ENCODE data around the gene CLASP1. TPM values are rescaled to one million over a fixed set of nuclear protein-coding genes. Genes with fewer than 3 reads are reported as not detected.
"Not testable (repeated sequence)": the region's sequence is repeated elsewhere in the genome, so short reads cannot be mapped to it uniquely, and the experiment has no call there.

Gene CLASP1
- total RNA-seq, 6 experiments from 2014 or later = 19.7 to 32.4 (median 24.1) TPM

DNA sequence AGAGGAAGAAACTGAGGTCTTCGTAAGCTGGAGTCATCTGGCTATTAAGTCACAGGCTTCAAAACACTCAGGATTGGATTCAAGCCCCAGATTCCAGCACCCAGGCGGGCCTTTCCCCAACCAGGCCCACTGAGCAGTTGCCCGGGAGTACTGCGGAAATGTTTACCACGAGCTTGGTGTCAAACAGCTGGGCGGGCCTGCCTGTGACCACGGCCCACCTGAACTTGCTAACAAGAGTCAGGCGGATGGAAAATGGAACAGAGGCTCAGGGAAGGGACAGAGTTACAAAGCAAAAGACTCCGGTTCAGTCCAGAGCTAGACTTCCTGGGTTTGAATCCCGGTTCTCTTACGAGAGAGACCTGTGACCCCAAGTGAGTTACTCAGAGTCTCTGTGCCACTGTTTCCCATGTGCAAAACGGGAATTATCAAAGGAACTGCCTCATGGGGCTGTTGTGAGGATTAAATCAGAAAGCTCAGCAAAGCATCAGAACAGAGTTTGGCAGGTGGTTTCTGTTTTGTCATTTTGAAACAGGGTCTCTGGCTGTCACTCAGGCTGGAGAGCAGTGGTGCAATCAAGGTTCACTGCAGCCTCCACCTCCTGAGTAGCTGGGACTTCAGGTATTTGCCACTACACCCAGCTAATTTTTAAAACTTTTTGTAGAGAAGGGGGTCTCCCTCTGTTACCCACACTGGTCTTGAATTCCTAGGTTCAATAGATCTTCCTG, 315.3 kb downstream of the CLASP1 start:
- 68% methylated on average over 6 of the region's 12 CpGs for WGBS (ENCODE audit: insufficient coverage, low coverage, low lambda C conversion rate, missing lambda C conversion rate)
- DNase-seq (no peak), ATAC-seq (no peak)
- peaks cover 0 to 8% (median 0%) of the 10 kb centered on the region in 4 donors for H3K36me3 ChIP-seq
- intact Hi-C loops (cut with DNase I) = loop anchor here in 1 of 2 donors (10.0 kb wide), 1 partner anchor 239 kb away; no protein-coding TSS in a partner anchor
- no peaks in the 10 kb centered on the region for H3K9me3 ChIP-seq
- no peaks in the 10 kb centered on the region for H3K27me3 ChIP-seq
- TF ChIP-seq, protein P1, sequence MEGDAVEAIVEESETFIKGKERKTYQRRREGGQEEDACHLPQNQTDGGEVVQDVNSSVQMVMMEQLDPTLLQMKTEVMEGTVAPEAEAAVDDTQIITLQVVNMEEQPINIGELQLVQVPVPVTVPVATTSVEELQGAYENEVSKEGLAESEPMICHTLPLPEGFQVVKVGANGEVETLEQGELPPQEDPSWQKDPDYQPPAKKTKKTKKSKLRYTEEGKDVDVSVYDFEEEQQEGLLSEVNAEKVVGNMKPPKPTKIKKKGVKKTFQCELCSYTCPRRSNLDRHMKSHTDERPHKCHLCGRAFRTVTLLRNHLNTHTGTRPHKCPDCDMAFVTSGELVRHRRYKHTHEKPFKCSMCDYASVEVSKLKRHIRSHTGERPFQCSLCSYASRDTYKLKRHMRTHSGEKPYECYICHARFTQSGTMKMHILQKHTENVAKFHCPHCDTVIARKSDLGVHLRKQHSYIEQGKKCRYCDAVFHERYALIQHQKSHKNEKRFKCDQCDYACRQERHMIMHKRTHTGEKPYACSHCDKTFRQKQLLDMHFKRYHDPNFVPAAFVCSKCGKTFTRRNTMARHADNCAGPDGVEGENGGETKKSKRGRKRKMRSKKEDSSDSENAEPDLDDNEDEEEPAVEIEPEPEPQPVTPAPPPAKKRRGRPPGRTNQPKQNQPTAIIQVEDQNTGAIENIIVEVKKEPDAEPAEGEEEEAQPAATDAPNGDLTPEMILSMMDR (IDR thresholded peaks at IDR 0.05) = no peak
- TF ChIP-seq POLR2A (IDR thresholded peaks at IDR 0.05) = no peak
- no peak overlapping the region for H3K27ac ChIP-seq
- H3K4me3 ChIP-seq = no peak overlapping the region
- H3K4me1 ChIP-seq = peaks cover 0 to 14% (median 0%) of the 10 kb centered on the region in 4 donors

DNA sequence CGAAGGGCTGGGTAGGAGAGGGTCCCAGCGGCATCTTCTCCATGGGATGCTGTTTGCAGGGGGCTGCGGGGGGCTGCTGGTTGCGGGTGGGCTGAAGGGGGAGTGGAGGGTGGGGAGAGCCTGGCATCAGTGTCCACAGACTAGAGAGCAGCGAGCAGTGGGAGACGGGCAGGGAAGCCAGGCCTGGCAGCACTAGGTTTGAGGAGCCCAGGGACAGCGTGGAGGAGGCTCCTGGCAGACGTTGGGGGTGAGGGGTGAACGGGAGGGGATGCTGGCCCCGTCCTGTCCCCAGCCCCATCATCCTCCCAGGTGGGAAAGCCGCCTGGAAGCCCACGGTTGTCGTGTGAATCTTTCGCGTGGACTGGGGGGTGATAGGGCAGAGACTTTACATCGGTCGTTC, 316.0 kb downstream of the CLASP1 start:
- H3K9me3 ChIP-seq = no peaks in the 10 kb centered on the region
- H3K27ac ChIP-seq = no peak overlapping the region
- H3K4me3 ChIP-seq = no peak overlapping the region
- H3K4me1 ChIP-seq = peaks cover 0 to 14% (median 0%) of the 10 kb centered on the region in 4 donors
- ATAC-seq (no peak), DNase-seq (peak in 1 of 3 donors; percentile 31)
- 78% methylated on average over 4 of the region's 17 CpGs for WGBS (ENCODE audit: insufficient coverage, low coverage, low lambda C conversion rate, missing lambda C conversion rate)
- peaks cover 0 to 3% (median 0%) of the 10 kb centered on the region in 4 donors for H3K36me3 ChIP-seq
- TF ChIP-seq, protein P1 (IDR thresholded peaks at IDR 0.05) = no peak
- no peak for TF ChIP-seq POLR2A (IDR thresholded peaks at IDR 0.05)
- H3K27me3 ChIP-seq = no peaks in the 10 kb centered on the region
- intact Hi-C loops (cut with DNase I) = loop anchor here in 1 of 2 donors (10.0 kb wide), 1 partner anchor 238 kb away; no protein-coding TSS in a partner anchor

DNA sequence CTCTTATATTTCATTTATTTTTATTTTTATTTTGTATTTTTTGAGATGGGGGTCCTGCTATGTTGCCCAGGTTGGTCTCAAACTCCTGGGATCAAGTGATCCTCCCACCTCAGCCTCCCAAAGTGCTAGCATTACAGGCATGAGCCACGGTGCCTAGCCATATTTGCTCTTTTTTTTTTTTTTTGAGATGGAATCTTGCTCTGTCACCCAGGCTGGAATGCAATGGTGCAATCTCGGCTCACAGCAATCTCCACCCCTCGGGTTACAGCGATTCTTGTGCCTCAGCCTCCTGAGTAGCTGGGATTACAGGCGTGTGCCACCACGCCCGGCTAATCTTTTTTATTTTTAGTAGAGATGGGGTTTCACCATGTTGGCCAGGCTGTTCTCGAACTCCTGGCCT, 317.9 kb downstream of the CLASP1 start:
- H3K27ac ChIP-seq, H3K36me3 ChIP-seq, ATAC-seq, H3K9me3 ChIP-seq, H3K4me3 ChIP-seq, H3K27me3 ChIP-seq: not testable (repeated sequence)
- intact Hi-C loops (cut with DNase I) = loop anchor here in 1 of 2 donors (10.0 kb wide), 1 partner anchor 237 kb away; no protein-coding TSS in a partner anchor
- peaks cover 0 to 14% (median 0%) of the 10 kb centered on the region in 4 donors for H3K4me1 ChIP-seq
- WGBS (ENCODE audit: insufficient coverage, low coverage, low lambda C conversion rate, missing lambda C conversion rate) = 68% methylated on average over 7 of the region's 8 CpGs
- DNase-seq = peak in 1 of 3 donors; percentile 13

DNA sequence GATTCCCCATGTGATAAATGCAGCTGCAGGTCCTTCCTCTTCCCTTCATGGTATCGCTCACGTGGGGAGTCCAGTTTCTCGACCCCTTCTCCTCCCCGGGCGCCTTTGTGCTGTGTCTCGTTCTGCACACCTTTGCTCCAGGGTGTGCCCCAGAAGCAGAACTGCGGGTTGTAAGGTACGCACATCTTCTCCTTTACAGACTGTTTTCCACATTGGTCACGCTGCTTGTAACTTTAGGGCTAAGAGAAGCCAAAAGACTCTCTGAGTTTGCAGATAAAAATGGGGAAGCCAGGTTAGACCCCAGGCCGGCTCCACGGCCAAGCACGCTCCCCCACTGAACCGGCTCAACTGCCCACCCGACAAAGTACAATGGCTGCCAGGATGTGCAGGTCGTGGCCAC, 318.3 kb downstream of the CLASP1 start:
- intact Hi-C loops (cut with DNase I) = loop anchor here in 1 of 2 donors (10.0 kb wide), 1 partner anchor 236 kb away; no protein-coding TSS in a partner anchor
- no peak overlapping the region for H3K4me3 ChIP-seq
- DNase-seq = peak in 1 of 3 donors; percentile 23
- 89% methylated on average over 15 of the region's 15 CpGs for WGBS (ENCODE audit: insufficient coverage, low coverage, low lambda C conversion rate, missing lambda C conversion rate)
- H3K27me3 ChIP-seq = no peaks in the 10 kb centered on the region
- H3K36me3 ChIP-seq = no peaks in the 10 kb centered on the region
- no peak overlapping the region for H3K27ac ChIP-seq
- peaks cover 0 to 14% (median 0%) of the 10 kb centered on the region in 4 donors for H3K4me1 ChIP-seq
- H3K9me3 ChIP-seq = no peaks in the 10 kb centered on the region
- ATAC-seq = no peak
- no peak for TF ChIP-seq POLR2A (IDR thresholded peaks at IDR 0.05)
- TF ChIP-seq, protein P1 (IDR thresholded peaks at IDR 0.05) = no peak

DNA sequence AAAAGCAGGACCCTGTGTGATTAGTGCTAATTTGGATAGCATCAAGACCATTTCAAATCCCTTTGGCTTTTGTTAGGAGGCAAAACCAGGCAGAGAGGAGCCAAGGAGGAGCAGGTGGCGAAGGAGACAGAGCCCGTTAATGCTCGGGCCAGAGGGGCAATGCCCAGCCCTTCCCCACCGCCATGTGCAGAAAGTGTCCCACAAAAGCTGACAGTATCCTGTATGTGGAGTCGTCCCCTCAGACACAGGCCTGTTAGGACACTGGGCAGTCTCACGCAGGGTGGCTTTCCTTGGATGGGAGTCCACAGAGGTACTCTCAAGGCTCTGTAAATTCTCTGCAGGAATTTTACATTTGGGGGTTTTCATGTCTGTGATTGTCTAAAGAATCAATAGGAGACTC, 319.5 kb downstream of the CLASP1 start:
- WGBS (ENCODE audit: insufficient coverage, low coverage, low lambda C conversion rate, missing lambda C conversion rate) = 63% methylated on average over 1 of the region's 6 CpGs
- Histone ChIP-seq H3K4me1 (peaks cover 0 to 6% (median 0%) of the 10 kb centered on the region in 4 donors), H3K27ac (no peak overlapping the region), H3K27me3 (no peaks in the 10 kb centered on the region), H3K36me3 (no peaks in the 10 kb centered on the region), H3K9me3 (no peaks in the 10 kb centered on the region), H3K4me3 (no peak overlapping the region)
- TF ChIP-seq POLR2A (IDR thresholded peaks at IDR 0.05) = no peak
- TF ChIP-seq, protein P1 (IDR thresholded peaks at IDR 0.05) = no peak
- intact Hi-C loops (cut with DNase I) = loop anchor here (10.0 kb wide), 1 partner anchor 235 kb away; no protein-coding TSS in a partner anchor
- ATAC-seq = no peak
- DNase-seq = peak in 1 of 3 donors; percentile 18
